ENCODE measurements around the gene POPDC2. TPM values are rescaled to one million over a fixed set of nuclear protein-coding genes. Genes with fewer than 3 reads are reported as not detected.

Gene POPDC2
- total RNA-seq, 2 donors from 2014 or later = 0.78 to 0.99 TPM

- no peak overlapping the region for H3K4me3 ChIP-seq
- 79 to 92% methylated on average over 8 to 9 of the region's 9 CpGs for WGBS, 2 donors
- intact Hi-C loops (cut with DNase I) = no loop called here
- peaks cover 11% of the 10 kb centered on the region for H3K4me1 ChIP-seq
- H3K36me3 ChIP-seq (replicated peaks in 1 of 2; ENCODE audit: insufficient read depth in 1 of 2, low read depth in 2 of 2) = no peaks in the 10 kb centered on the region
- ATAC-seq (no peak), DNase-seq (no peak)
- no peaks in the 10 kb centered on the region for H3K27me3 ChIP-seq
- TF ChIP-seq POLR2A (IDR thresholded peaks at IDR 0.05) (no peak), CTCF (IDR thresholded peaks at IDR 0.05) (no peak)
- no peak overlapping the region for H3K27ac ChIP-seq
- H3K9me3 ChIP-seq = no peaks in the 10 kb centered on the region
These were observed 640 bp downstream of the POPDC2 start for GRCh38 chr3:119659606-119660291.

- WGBS, 2 donors = 89 to 100% methylated on average over 2 of the region's 2 CpGs
- intact Hi-C loops (cut with DNase I) = no loop called here
- Histone ChIP-seq H3K27me3 (no peaks in the 10 kb centered on the region), H3K27ac (no peak overlapping the region), H3K4me1 (peaks cover 11% of the 10 kb centered on the region), H3K4me3 (no peak overlapping the region), H3K9me3 (no peaks in the 10 kb centered on the region), H3K36me3 (replicated peaks in 1 of 2; ENCODE audit: insufficient read depth in 1 of 2, low read depth in 2 of 2) (no peaks in the 10 kb centered on the region)
- TF ChIP-seq CTCF (IDR thresholded peaks at IDR 0.05) = no peak
- TF ChIP-seq POLR2A (IDR thresholded peaks at IDR 0.05) = no peak
- ATAC-seq (no peak), DNase-seq (no peak)
These were observed 1.4 kb downstream of the POPDC2 start for GRCh38 chr3:119658994-119659393.

- no peak overlapping the region for H3K27ac ChIP-seq
- ATAC-seq (no peak), DNase-seq (no peak)
- H3K4me3 ChIP-seq = no peak overlapping the region
- H3K4me1 ChIP-seq = peaks cover 11% of the 10 kb centered on the region
- intact Hi-C loops (cut with DNase I) = no loop called here
- no peaks in the 10 kb centered on the region for H3K36me3 ChIP-seq (replicated peaks in 1 of 2; ENCODE audit: insufficient read depth in 1 of 2, low read depth in 2 of 2)
- no peaks in the 10 kb centered on the region for H3K9me3 ChIP-seq
- no peaks in the 10 kb centered on the region for H3K27me3 ChIP-seq
- TF ChIP-seq CTCF (IDR thresholded peaks at IDR 0.05) = no peak
- no peak for TF ChIP-seq POLR2A (IDR thresholded peaks at IDR 0.05)
- 71 to 88% methylated on average over 4 of the region's 4 CpGs for WGBS, 2 donors
These were observed 2.3 kb downstream of the POPDC2 start for GRCh38 chr3:119657887-119658702.

GRCh38 chr3:119653876-119654275 lies 6.5 kb downstream of the POPDC2 start:
- DNase-seq (no peak), ATAC-seq (no peak)
- WGBS, 2 donors = 31 to 48% methylated on average over 2 of the region's 2 CpGs
- TF ChIP-seq CTCF (IDR thresholded peaks at IDR 0.05) = no peak
- TF ChIP-seq POLR2A (IDR thresholded peaks at IDR 0.05) = no peak
- intact Hi-C loops (cut with DNase I) = no loop called here
- H3K27ac ChIP-seq = no peak overlapping the region
- H3K27me3 ChIP-seq = no peaks in the 10 kb centered on the region
- no peak overlapping the region for H3K4me3 ChIP-seq
- H3K9me3 ChIP-seq = no peaks in the 10 kb centered on the region
- no peaks in the 10 kb centered on the region for H3K4me1 ChIP-seq
- H3K36me3 ChIP-seq (replicated peaks in 1 of 2; ENCODE audit: insufficient read depth in 1 of 2, low read depth in 2 of 2) = no peaks in the 10 kb centered on the region

Data from body of pancreas (tissue), 4 donors.